ENCODE measurements around the gene HP1BP3.

DNA sequence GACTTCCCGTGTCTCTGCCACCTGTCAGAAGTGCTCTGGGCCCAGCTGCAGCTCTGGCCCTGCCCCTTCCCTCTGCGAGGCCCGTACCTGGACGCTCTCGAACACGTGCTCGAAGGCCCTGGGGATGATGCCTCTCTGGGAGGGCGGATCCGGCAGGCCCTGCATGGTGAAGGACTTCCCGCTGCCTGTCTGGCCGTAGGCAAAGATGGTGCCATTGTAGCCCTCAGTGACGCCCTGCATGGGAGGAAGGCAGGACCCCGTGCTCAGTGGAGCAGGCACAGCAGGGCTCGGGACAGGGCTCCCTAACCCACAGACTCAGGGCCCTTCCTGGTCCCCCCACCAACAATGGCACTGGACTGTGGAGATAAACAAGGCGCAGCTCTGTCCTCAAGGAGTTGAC is 71.7 kb downstream of the HP1BP3 start:
- TF ChIP-seq, protein P1, sequence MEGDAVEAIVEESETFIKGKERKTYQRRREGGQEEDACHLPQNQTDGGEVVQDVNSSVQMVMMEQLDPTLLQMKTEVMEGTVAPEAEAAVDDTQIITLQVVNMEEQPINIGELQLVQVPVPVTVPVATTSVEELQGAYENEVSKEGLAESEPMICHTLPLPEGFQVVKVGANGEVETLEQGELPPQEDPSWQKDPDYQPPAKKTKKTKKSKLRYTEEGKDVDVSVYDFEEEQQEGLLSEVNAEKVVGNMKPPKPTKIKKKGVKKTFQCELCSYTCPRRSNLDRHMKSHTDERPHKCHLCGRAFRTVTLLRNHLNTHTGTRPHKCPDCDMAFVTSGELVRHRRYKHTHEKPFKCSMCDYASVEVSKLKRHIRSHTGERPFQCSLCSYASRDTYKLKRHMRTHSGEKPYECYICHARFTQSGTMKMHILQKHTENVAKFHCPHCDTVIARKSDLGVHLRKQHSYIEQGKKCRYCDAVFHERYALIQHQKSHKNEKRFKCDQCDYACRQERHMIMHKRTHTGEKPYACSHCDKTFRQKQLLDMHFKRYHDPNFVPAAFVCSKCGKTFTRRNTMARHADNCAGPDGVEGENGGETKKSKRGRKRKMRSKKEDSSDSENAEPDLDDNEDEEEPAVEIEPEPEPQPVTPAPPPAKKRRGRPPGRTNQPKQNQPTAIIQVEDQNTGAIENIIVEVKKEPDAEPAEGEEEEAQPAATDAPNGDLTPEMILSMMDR (IDR thresholded peaks at IDR 0.05), result no peak
- no peak for TF ChIP-seq POLR2A (IDR thresholded peaks at IDR 0.05)
- TF ChIP-seq POLR2AphosphoS5 (IDR thresholded peaks at IDR 0.05), result no peak
